22Rv1 (cell line): Measurements from ENCODE around the gene TIMM10B.

Experiments
- CTCF ChIP-seq: fragments of 450-650 bp; IDR thresholded peaks from 2 replicates; pipeline ENCODE4 v1.5.1; 2017; ENCODE audit warnings: mild to moderate bottlenecking
- ZFX ChIP-seq: fragments of 450-650 bp; IDR thresholded peaks from 2 replicates; pipeline ENCODE4 v1.6.1; 2017; ENCODE audit warnings: antibody characterized with exemption, borderline replicate concordance

GRCh38 chr11:6474413-6474792 is 6.9 kb upstream of the TIMM10B start:
- TF ChIP-seq CTCF: no peak; the same call in 1 of the 2 replicates
- TF ChIP-seq ZFX: no peak
